GM20431 (cell line): Measurements from ENCODE around the gene MUC16.

Experiments
- in situ Hi-C: fragments of 300-500 bp; cut with MseI, MboI; formaldehyde crosslinking; loops from one replicate; pipeline ENCODE4 v1.15.0; 2020; ENCODE audit warnings: low sequenced_read_pairs; ENCODE audit not compliant: unreplicated experiment

MUC16 gene

DNA sequence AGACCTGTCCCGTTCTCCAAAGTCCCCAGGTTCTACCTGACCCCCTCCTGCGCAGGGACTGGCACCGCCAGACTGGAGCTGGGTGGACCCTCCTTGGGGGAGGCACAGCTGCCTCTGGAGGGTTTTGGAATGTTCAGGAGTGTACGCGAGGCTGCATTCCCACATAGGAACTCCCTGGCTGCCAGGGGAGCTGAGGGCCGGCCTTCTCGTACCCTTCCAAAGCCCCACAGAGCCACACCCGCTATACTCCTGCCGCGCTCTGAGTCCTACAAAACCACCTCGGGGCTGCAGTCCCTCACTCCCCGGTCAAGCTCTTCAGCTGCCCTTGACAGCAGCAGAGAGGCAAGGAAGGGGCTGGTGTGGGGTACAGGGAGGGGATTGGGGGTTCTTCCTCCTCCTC lies 484 bp upstream of the MUC16 start:
- in situ Hi-C loops: no loop called here

DNA sequence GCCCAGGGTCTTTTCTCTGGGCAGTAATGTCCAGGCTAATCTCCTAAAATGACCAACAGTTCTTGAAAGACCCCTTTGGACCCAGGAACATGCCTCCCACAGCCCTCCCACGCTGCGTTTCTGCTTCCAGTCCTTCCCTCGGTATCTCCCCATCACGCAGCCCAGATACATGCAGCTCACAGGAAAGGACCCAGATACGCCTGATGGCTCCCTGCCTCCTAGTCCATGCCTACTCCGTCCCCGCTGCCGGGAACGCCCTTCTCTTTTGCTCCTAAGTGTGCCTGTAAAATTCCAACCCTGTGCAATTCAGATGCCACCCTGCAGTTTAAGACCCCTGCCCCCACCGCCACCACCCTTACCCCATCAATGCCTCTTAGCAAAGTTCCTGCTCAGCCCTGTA lies 778 bp downstream of the MUC16 start:
- in situ Hi-C loops: no loop called here

DNA sequence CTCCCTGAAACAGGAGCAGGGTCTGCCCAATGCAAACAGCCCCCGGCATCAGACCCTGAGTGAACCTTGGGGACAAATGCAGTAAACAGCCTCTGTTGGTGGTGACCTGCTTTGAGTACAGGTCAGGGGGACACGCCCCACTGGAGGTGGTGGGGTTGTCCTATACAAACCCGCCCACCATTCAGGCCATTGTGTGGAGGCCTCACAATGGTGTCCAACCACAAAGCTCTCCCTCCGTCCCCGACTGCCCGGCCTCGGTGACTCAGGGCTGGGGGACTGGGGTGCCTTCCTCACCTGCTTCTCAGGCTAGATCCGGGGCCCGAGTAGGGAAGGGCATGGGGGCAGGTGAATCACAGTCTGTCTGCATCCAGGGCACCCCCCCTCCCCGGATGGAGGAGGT lies 1.5 kb downstream of the MUC16 start:
- in situ Hi-C loops: no loop called here

- in situ Hi-C loops: no loop called here
Observed at GRCh38 chr19:9000933-9001332, 9.3 kb downstream of the MUC16 start.

DNA sequence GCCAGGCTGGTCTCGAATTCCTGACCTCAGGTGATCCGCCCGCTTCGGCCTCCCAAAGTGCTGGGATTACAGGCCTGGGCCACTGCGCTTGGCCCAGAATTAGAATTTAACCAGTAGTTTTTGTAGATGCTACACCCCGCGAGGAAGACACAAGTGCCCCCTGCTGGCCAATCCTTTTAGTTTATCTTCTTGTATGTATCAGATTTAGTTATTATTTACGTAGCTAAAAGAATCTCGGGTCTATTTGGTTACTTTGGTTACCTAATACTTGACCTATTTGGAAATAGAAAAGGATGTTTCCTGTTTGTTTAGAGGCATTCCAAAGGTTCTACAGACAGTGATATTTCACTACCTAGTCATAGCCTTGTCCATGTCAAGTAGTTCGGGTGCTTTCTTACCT lies 22.0 kb downstream of the MUC16 start:
- in situ Hi-C loops: no loop called here

GRCh38 chr19:8986296-8986695 lies 23.9 kb downstream of the MUC16 start:
- in situ Hi-C loops: no loop called here

- in situ Hi-C loops: no loop called here
Observed at GRCh38 chr19:8973501-8974091, 36.6 kb downstream of the MUC16 start.

DNA sequence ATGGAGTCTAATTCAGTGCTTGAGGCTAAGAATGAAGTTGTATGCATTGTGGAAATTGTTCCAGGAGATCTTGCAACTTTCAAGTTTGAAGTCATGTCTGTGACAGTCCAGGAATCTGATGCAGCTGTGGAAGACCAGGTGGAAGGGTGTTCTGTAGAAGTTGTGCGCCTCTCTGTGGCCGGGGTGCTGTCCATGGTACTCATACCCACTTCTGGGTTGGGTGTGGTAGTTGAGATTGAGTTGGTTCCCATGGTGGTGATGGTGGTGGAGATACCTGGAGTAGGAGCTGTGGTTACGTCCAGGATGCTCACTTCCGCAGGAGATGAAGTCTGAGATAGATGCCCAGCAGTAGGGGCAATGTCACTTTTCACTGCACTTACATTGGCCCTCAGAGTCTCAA lies 44.3 kb downstream of the MUC16 start:
- in situ Hi-C loops: no loop called here
